Epidermal melanocyte (primary cell): ENCODE data around the gene TSPY9.
"Not testable (repeated sequence)": the region's sequence is repeated elsewhere in the genome, so short reads cannot be mapped to it uniquely, and the experiment has no call there.

Source experiments
- DNase-seq: peaks from one replicate; pipeline ENCODE4 v3.0.0; 2011; ENCODE audit warnings: low spot score; ENCODE audit not compliant: insufficient read length

TSPY9 gene

GRCh38 chrY:9486967-9487366, at the start of gene TSPY9:
TSPY9 (plus strand) TSS chrY:9487267; CDS start chrY:9487313, 46 bp downstream.
- DNase-seq: not testable (repeated sequence)

GRCh38 chrY:9466655-9467054, 20.4 kb upstream of the TSPY9 start, which contains the start of gene TSPY1:
TSPY1 (plus strand) TSS chrY:9466955; CDS start chrY:9467001, 46 bp downstream.
- DNase-seq: not testable (repeated sequence)

- not testable (repeated sequence) for DNase-seq
These were observed 17.3 kb downstream of the TSPY9 start for GRCh38 chrY:9504396-9504795.

GRCh38 chrY:9516287-9516686, 29.2 kb downstream of the TSPY9 start:
- DNase-seq: not testable (repeated sequence)

- DNase-seq: not testable (repeated sequence)
These were observed 40.5 kb downstream of the TSPY9 start, which contains the start of gene TSPY10 for GRCh38 chrY:9527580-9527979. TSPY10 (plus strand) TSS chrY:9527880; CDS start chrY:9527926, 46 bp downstream.
